Measurements from ENCODE around the gene PTGFRN.

DNA sequence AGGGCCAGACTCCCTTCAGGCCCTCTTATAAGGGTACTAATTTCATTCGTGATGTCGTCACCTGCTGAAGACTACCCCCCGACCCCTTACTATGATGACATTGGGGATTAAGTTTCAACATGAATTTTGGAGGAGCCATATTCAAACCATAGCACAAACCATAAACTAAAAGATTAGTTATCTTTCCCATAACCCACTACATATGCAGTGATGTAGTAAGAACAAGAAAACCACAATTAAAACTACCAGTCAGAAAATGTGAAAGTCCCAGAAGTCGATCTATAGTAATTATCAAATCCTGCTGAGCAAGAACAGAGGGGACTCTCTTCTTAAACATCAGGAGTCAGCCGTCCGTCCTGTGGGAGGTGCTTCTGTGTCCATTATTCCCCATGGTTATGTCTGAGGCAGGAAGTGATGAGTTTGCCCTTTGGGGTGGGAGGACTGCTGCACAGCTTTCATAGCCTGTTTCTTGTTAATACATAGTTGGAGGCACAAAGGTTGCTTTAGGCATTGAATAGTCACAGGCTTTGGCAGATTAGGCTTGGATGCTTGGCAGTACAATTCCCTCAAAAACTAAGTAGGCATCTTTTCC, 35.9 kb upstream of the PTGFRN start:
- TF ChIP-seq, protein P1, sequence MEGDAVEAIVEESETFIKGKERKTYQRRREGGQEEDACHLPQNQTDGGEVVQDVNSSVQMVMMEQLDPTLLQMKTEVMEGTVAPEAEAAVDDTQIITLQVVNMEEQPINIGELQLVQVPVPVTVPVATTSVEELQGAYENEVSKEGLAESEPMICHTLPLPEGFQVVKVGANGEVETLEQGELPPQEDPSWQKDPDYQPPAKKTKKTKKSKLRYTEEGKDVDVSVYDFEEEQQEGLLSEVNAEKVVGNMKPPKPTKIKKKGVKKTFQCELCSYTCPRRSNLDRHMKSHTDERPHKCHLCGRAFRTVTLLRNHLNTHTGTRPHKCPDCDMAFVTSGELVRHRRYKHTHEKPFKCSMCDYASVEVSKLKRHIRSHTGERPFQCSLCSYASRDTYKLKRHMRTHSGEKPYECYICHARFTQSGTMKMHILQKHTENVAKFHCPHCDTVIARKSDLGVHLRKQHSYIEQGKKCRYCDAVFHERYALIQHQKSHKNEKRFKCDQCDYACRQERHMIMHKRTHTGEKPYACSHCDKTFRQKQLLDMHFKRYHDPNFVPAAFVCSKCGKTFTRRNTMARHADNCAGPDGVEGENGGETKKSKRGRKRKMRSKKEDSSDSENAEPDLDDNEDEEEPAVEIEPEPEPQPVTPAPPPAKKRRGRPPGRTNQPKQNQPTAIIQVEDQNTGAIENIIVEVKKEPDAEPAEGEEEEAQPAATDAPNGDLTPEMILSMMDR (IDR thresholded peaks at IDR 0.05; ENCODE audit: low read depth, low read length, missing input control), result no peak
- TF ChIP-seq, protein P2, sequence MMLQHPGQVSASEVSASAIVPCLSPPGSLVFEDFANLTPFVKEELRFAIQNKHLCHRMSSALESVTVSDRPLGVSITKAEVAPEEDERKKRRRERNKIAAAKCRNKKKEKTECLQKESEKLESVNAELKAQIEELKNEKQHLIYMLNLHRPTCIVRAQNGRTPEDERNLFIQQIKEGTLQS (IDR thresholded peaks at IDR 0.05), result no peak
- TF ChIP-seq, protein P3, sequence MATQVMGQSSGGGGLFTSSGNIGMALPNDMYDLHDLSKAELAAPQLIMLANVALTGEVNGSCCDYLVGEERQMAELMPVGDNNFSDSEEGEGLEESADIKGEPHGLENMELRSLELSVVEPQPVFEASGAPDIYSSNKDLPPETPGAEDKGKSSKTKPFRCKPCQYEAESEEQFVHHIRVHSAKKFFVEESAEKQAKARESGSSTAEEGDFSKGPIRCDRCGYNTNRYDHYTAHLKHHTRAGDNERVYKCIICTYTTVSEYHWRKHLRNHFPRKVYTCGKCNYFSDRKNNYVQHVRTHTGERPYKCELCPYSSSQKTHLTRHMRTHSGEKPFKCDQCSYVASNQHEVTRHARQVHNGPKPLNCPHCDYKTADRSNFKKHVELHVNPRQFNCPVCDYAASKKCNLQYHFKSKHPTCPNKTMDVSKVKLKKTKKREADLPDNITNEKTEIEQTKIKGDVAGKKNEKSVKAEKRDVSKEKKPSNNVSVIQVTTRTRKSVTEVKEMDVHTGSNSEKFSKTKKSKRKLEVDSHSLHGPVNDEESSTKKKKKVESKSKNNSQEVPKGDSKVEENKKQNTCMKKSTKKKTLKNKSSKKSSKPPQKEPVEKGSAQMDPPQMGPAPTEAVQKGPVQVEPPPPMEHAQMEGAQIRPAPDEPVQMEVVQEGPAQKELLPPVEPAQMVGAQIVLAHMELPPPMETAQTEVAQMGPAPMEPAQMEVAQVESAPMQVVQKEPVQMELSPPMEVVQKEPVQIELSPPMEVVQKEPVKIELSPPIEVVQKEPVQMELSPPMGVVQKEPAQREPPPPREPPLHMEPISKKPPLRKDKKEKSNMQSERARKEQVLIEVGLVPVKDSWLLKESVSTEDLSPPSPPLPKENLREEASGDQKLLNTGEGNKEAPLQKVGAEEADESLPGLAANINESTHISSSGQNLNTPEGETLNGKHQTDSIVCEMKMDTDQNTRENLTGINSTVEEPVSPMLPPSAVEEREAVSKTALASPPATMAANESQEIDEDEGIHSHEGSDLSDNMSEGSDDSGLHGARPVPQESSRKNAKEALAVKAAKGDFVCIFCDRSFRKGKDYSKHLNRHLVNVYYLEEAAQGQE (IDR thresholded peaks at IDR 0.05), result no peak
- TF ChIP-seq GABPA (IDR thresholded peaks at IDR 0.05 in 1 of 2, conservative IDR thresholded peaks at IDR 0.05 in 1 of 2), result no peak
- no peak for TF ChIP-seq TAF1 (conservative IDR thresholded peaks at IDR 0.05)
- TF ChIP-seq, protein P4, sequence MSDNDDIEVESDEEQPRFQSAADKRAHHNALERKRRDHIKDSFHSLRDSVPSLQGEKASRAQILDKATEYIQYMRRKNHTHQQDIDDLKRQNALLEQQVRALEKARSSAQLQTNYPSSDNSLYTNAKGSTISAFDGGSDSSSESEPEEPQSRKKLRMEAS (IDR thresholded peaks at IDR 0.05), result no peak
- TF ChIP-seq FOXA2 (IDR thresholded peaks at IDR 0.05), result no peak
- TF ChIP-seq RAD21 (IDR thresholded peaks at IDR 0.05), result no peak
- TF ChIP-seq, protein P5, sequence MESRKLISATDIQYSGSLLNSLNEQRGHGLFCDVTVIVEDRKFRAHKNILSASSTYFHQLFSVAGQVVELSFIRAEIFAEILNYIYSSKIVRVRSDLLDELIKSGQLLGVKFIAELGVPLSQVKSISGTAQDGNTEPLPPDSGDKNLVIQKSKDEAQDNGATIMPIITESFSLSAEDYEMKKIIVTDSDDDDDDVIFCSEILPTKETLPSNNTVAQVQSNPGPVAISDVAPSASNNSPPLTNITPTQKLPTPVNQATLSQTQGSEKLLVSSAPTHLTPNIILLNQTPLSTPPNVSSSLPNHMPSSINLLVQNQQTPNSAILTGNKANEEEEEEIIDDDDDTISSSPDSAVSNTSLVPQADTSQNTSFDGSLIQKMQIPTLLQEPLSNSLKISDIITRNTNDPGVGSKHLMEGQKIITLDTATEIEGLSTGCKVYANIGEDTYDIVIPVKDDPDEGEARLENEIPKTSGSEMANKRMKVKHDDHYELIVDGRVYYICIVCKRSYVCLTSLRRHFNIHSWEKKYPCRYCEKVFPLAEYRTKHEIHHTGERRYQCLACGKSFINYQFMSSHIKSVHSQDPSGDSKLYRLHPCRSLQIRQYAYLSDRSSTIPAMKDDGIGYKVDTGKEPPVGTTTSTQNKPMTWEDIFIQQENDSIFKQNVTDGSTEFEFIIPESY (IDR thresholded peaks at IDR 0.05), result no peak
- no peak for TF ChIP-seq JUND (IDR thresholded peaks at IDR 0.05)
- no peak for TF ChIP-seq FOXA1 (IDR thresholded peaks at IDR 0.05)
- TF ChIP-seq HNF4G (IDR thresholded peaks at IDR 0.05), result no peak
- TF ChIP-seq SP1 (IDR thresholded peaks at IDR 0.05), result no peak
